ENCODE measurements around the gene GPHN.
"Not testable (repeated sequence)": the region's sequence is repeated elsewhere in the genome, so short reads cannot be mapped to it uniquely, and the experiment has no call there.

Gene GPHN

GRCh38 chr14:66758031-66758613, 250.2 kb downstream of the GPHN start:
- in situ Hi-C loops (cut with MboI; ENCODE audit: low sequenced_read_pairs): no loop called here

- in situ Hi-C loops (cut with MboI; ENCODE audit: low sequenced_read_pairs): no loop called here
Observed at GRCh38 chr14:66772146-66772545, 264.2 kb downstream of the GPHN start.

- in situ Hi-C loops (cut with MboI; ENCODE audit: low sequenced_read_pairs): no loop called here
Observed at GRCh38 chr14:66782853-66783252, 274.9 kb downstream of the GPHN start.

GRCh38 chr14:66790101-66790500, 282.2 kb downstream of the GPHN start:
- in situ Hi-C loops (cut with MboI; ENCODE audit: low sequenced_read_pairs): no loop called here

GRCh38 chr14:66802962-66803361, 295.0 kb downstream of the GPHN start:
- in situ Hi-C loops (cut with MboI; ENCODE audit: low sequenced_read_pairs): no loop called here

GRCh38 chr14:66804141-66804540, 296.2 kb downstream of the GPHN start:
- in situ Hi-C loops (cut with MboI; ENCODE audit: low sequenced_read_pairs): no loop called here

GRCh38 chr14:66813636-66814035, 305.7 kb downstream of the GPHN start:
- in situ Hi-C loops (cut with MboI; ENCODE audit: low sequenced_read_pairs): no loop called here

- in situ Hi-C loops (cut with MboI; ENCODE audit: low sequenced_read_pairs): no loop called here
Observed at GRCh38 chr14:66815687-66816086, 307.7 kb downstream of the GPHN start.

GRCh38 chr14:66824251-66824650, 316.3 kb downstream of the GPHN start:
- in situ Hi-C loops (cut with MboI; ENCODE audit: low sequenced_read_pairs): no loop called here

- in situ Hi-C loops (cut with MboI; ENCODE audit: low sequenced_read_pairs): no loop called here
Observed at GRCh38 chr14:66827182-66827581, 319.2 kb downstream of the GPHN start.

- in situ Hi-C loops (cut with MboI; ENCODE audit: low sequenced_read_pairs): no loop called here
Observed at GRCh38 chr14:66831173-66831572, 323.2 kb downstream of the GPHN start.

GRCh38 chr14:66833816-66834215, 325.9 kb downstream of the GPHN start:
- in situ Hi-C loops (cut with MboI; ENCODE audit: low sequenced_read_pairs): no loop called here

- in situ Hi-C loops (cut with MboI; ENCODE audit: low sequenced_read_pairs): not testable (repeated sequence)
Observed at GRCh38 chr14:66837436-66837835, 329.5 kb downstream of the GPHN start.

- in situ Hi-C loops (cut with MboI; ENCODE audit: low sequenced_read_pairs): no loop called here
Observed at GRCh38 chr14:66842911-66843512, 335.1 kb downstream of the GPHN start.

- in situ Hi-C loops (cut with MboI; ENCODE audit: low sequenced_read_pairs): no loop called here
Observed at GRCh38 chr14:66850258-66850888, 342.4 kb downstream of the GPHN start.

GRCh38 chr14:66853311-66853710, 345.4 kb downstream of the GPHN start:
- in situ Hi-C loops (cut with MboI; ENCODE audit: low sequenced_read_pairs): no loop called here

GRCh38 chr14:66857867-66858266, 349.9 kb downstream of the GPHN start:
- in situ Hi-C loops (cut with MboI; ENCODE audit: low sequenced_read_pairs): no loop called here

- in situ Hi-C loops (cut with MboI; ENCODE audit: low sequenced_read_pairs): no loop called here
Observed at GRCh38 chr14:66859063-66859671, 351.2 kb downstream of the GPHN start.

GRCh38 chr14:66881596-66881995, 373.6 kb downstream of the GPHN start:
- in situ Hi-C loops (cut with MboI; ENCODE audit: low sequenced_read_pairs): no loop called here

GRCh38 chr14:66884149-66884548, 376.2 kb downstream of the GPHN start:
- in situ Hi-C loops (cut with MboI; ENCODE audit: low sequenced_read_pairs): no loop called here

- in situ Hi-C loops (cut with MboI; ENCODE audit: low sequenced_read_pairs): no loop called here
Observed at GRCh38 chr14:66900719-66901118, 392.8 kb downstream of the GPHN start.

GRCh38 chr14:66910311-66910840, 402.4 kb downstream of the GPHN start:
- in situ Hi-C loops (cut with MboI; ENCODE audit: low sequenced_read_pairs): no loop called here
